Brain microvascular endothelial cell (primary cell): ENCODE measurements around the gene MICAL2.

ENCODE experiments used
- DNase-seq: peaks from one replicate; pipeline ENCODE4 v3.0.0-alpha.2; 2020
- H3K27ac ChIP-seq: fragments of 250-450 bp; sonication (Bioruptor Pico); 2 replicates; pipeline ENCODE4 v1.5.1; 2020; ENCODE audit warnings: mild to moderate bottlenecking, moderate library complexity
- H3K27me3 ChIP-seq: fragments of 250-450 bp; sonication (Bioruptor Pico); replicated peaks from 2 replicates; pipeline ENCODE4 v1.5.1; 2020; ENCODE audit warnings: mild to moderate bottlenecking
- H3K36me3 ChIP-seq: fragments of 250-450 bp; sonication (Bioruptor Pico); replicated peaks from 2 replicates; pipeline ENCODE4 v1.5.1; 2020; ENCODE audit warnings: mild to moderate bottlenecking
- H3K4me3 ChIP-seq: 2 replicates; pipeline ENCODE4 v1.5.1; 2011; ENCODE audit warnings: low read depth, mild to moderate bottlenecking, control low read depth, low read length, moderate library complexity
- CTCF ChIP-seq: IDR thresholded peaks from 2 replicates; pipeline ENCODE4 v1.5.1; 2011; ENCODE audit warnings: low read depth, mild to moderate bottlenecking, moderate library complexity, low read length, control low read depth, inconsistent platforms; ENCODE audit errors: missing control alignments
- in situ Hi-C: cut with HindIII; loops from 2 replicates; pipeline ENCODE4 v1.10.0; 2017; ENCODE audit warnings: low sequenced_read_pairs, low pct_ligation_motif_present

The MICAL2 gene

DNA sequence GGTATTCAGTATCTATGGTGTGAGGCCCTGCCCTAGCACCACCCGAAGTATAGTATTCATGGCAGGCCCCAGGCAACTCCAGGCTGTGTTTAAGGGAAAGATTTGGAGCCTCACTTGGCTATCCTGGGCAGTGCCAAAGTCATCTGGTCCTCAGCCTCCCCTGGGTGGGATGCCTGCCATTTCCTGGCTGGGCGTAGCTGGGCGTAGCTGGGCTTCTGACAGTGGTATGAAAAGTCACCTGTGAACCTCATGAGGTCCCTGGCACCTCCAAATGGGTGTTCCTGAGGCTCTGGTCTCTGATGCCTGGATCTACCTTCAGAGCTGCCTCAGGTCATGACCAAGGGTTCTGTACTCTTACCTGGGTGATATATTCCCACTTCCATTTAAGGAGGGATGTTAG is 154.0 kb downstream of the MICAL2 start:
- DNase-seq, result no peak
- in situ Hi-C loops, result no loop called here
- no peaks in the 10 kb centered on the region for H3K27me3 ChIP-seq
- TF ChIP-seq CTCF, result no peak
- H3K27ac ChIP-seq, result no peak overlapping the region
- no peak overlapping the region for H3K4me3 ChIP-seq
- H3K36me3 ChIP-seq, result peaks cover 57% of the 10 kb centered on the region

DNA sequence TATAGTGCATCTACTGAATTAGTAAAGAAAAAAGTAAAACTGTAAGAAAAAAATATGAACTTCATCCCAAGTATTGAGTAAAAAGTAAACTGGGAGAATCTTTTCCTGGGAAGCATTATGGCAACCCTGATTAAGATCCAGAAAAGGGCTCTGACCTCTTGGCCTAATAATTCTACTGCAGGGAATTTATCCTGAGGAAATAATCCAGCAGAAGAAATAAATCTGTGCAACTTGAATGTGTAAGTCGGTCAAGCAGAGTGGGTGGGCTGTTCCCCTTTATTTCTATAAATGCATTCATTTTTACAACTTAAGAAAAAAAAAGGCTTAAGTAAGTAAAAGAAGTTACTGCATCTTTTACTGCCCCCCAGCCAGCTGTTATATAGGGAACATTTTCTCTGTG is 155.7 kb downstream of the MICAL2 start:
- in situ Hi-C loops, result no loop called here
- no peak for TF ChIP-seq CTCF
- no peak for DNase-seq
- no peak overlapping the region for H3K27ac ChIP-seq
- no peak overlapping the region for H3K4me3 ChIP-seq
- H3K36me3 ChIP-seq, result peaks cover 40% of the 10 kb centered on the region
- H3K27me3 ChIP-seq, result no peaks in the 10 kb centered on the region

GRCh38 chr11:12266943-12267342 is 156.6 kb downstream of the MICAL2 start:
- Histone ChIP-seq H3K36me3 (peaks cover 31% of the 10 kb centered on the region), H3K27me3 (no peaks in the 10 kb centered on the region), H3K4me3 (no peak overlapping the region), H3K27ac (no peak overlapping the region)
- DNase-seq, result no peak
- in situ Hi-C loops, result no loop called here
- no peak for TF ChIP-seq CTCF

- Histone ChIP-seq H3K27ac (no peak overlapping the region), H3K36me3 (peaks cover 22% of the 10 kb centered on the region), H3K27me3 (no peaks in the 10 kb centered on the region), H3K4me3 (no peak overlapping the region)
- no peak for TF ChIP-seq CTCF
- in situ Hi-C loops, result no loop called here
- DNase-seq, result no peak
These were observed 157.5 kb downstream of the MICAL2 start for GRCh38 chr11:12267921-12268320.

GRCh38 chr11:12269104-12269441 is 158.7 kb downstream of the MICAL2 start:
- in situ Hi-C loops, result no loop called here
- no peak overlapping the region for H3K27ac ChIP-seq
- no peak overlapping the region for H3K4me3 ChIP-seq

More at GRCh38 chr11:12269104-12269441, 158.7 kb downstream of the MICAL2 start:
- no peak for TF ChIP-seq CTCF
- Histone ChIP-seq H3K36me3 (peaks cover 10% of the 10 kb centered on the region), H3K27me3 (no peaks in the 10 kb centered on the region)
- no peak for DNase-seq
